ENCODE measurements around the gene RRAD.

DNA sequence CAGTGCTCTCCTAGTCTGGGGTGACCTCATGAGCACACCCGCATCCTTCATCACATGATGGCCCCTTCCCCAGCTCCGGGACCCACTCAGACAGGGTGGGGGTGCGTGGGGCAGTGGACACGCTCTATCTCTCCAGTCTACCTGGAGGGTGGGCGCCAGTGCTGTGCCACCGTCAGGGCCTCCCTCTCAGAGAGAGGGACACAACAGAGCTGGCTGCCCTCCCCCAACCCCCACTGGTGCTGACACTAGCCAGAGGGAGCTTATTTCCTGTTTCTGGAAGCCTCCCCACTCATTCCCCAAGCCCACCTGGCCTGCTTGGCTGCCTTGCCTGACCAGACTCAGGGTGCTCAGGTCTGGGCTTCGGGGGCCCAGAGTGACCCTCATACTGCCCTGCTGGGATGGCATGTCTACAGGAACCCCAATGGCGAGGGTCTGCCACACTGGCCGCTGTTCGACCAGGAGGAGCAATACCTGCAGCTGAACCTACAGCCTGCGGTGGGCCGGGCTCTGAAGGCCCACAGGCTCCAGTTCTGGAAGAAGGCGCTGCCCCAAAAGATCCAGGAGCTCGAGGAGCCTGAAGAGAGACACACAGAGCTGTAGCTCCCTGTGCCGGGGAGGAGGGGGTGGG, 18.2 kb upstream of the RRAD start:
- TF ChIP-seq, protein P1, sequence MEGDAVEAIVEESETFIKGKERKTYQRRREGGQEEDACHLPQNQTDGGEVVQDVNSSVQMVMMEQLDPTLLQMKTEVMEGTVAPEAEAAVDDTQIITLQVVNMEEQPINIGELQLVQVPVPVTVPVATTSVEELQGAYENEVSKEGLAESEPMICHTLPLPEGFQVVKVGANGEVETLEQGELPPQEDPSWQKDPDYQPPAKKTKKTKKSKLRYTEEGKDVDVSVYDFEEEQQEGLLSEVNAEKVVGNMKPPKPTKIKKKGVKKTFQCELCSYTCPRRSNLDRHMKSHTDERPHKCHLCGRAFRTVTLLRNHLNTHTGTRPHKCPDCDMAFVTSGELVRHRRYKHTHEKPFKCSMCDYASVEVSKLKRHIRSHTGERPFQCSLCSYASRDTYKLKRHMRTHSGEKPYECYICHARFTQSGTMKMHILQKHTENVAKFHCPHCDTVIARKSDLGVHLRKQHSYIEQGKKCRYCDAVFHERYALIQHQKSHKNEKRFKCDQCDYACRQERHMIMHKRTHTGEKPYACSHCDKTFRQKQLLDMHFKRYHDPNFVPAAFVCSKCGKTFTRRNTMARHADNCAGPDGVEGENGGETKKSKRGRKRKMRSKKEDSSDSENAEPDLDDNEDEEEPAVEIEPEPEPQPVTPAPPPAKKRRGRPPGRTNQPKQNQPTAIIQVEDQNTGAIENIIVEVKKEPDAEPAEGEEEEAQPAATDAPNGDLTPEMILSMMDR (IDR thresholded peaks at IDR 0.05; ENCODE audit: insufficient read depth, low read depth, low read length) = no peak
- no peak for TF ChIP-seq EZH2 (IDR thresholded peaks at IDR 0.05; ENCODE audit: insufficient read depth, low read length)

Data from astrocyte (in vitro differentiated cells and primary cell).